ENCODE measurements around the gene WASF2. TPM values are rescaled to one million over a fixed set of nuclear protein-coding genes. Genes with fewer than 3 reads are reported as not detected.
"Not testable (repeated sequence)": the region's sequence is repeated elsewhere in the genome, so short reads cannot be mapped to it uniquely, and the experiment has no call there.

The WASF2 gene
- total RNA-seq, 6 experiments from 2014 or later: 18.4 to 38.1 (median 26.5) TPM

DNA sequence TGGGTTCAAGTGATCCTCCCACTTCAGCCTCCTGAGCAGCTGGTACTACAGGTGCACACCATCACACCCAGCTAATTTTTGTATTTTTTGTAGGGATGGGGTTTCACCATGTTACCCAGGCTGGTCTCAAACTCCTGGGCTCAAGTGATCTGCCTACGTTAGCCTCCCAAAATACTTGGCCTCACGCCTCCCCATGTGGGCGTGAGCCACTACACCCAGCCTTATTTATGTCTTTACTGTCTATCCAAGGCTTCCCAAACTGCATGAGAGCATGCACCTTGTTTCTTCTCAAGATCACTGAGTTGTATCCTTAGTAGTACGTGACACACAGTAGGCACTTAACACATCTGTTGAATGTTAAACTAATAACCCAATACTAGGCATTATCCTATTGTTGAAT, 14.2 kb downstream of the WASF2 start:
- H3K27me3 ChIP-seq: no peaks in the 10 kb centered on the region
- no peaks in the 10 kb centered on the region for H3K36me3 ChIP-seq
- ATAC-seq (no peak), DNase-seq (peak in 1 of 3 donors; percentile 16)
- no peak overlapping the region for H3K27ac ChIP-seq
- no peaks in the 10 kb centered on the region for H3K4me1 ChIP-seq
- H3K4me3 ChIP-seq: no peak overlapping the region
- no peaks in the 10 kb centered on the region for H3K9me3 ChIP-seq
- 90% methylated on average over 1 of the region's 4 CpGs for WGBS (ENCODE audit: insufficient coverage, low coverage, low lambda C conversion rate, missing lambda C conversion rate)
- TF ChIP-seq POLR2A (IDR thresholded peaks at IDR 0.05): no peak
- intact Hi-C loops (cut with DNase I): no loop called here

DNA sequence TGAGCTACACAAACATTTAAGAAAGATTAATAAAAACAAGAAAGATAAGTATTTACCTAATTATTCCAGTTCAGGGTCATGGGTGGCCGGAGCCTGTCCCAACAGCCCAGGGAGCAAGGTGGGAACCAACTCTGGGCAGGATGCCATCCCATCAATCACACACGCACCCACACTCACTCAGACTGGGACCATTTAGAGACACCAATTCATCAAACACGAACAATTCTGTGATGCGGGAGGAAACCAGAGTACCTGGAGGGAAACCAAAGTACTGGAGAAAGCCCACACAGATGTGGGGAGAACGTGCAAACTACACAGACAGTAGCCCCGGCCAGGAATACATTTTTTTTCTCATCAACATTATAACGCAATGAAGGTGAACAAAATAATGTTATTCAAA, 16.2 kb downstream of the WASF2 start:
- Histone ChIP-seq H3K4me1 (peaks cover 0 to 13% (median 6%) of the 10 kb centered on the region in 4 donors), H3K9me3 (no peaks in the 10 kb centered on the region), H3K36me3 (no peaks in the 10 kb centered on the region), H3K27ac (no peak overlapping the region), H3K4me3 (no peak overlapping the region), H3K27me3 (no peaks in the 10 kb centered on the region)
- TF ChIP-seq POLR2A (IDR thresholded peaks at IDR 0.05): no peak
- TF ChIP-seq, protein P1, sequence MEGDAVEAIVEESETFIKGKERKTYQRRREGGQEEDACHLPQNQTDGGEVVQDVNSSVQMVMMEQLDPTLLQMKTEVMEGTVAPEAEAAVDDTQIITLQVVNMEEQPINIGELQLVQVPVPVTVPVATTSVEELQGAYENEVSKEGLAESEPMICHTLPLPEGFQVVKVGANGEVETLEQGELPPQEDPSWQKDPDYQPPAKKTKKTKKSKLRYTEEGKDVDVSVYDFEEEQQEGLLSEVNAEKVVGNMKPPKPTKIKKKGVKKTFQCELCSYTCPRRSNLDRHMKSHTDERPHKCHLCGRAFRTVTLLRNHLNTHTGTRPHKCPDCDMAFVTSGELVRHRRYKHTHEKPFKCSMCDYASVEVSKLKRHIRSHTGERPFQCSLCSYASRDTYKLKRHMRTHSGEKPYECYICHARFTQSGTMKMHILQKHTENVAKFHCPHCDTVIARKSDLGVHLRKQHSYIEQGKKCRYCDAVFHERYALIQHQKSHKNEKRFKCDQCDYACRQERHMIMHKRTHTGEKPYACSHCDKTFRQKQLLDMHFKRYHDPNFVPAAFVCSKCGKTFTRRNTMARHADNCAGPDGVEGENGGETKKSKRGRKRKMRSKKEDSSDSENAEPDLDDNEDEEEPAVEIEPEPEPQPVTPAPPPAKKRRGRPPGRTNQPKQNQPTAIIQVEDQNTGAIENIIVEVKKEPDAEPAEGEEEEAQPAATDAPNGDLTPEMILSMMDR (IDR thresholded peaks at IDR 0.05): no peak
- intact Hi-C loops (cut with DNase I): no loop called here
- ATAC-seq: no peak
- 51% methylated on average over 7 of the region's 7 CpGs for WGBS (ENCODE audit: insufficient coverage, low coverage, low lambda C conversion rate, missing lambda C conversion rate)
- DNase-seq: peak in 1 of 3 donors; percentile 22

DNA sequence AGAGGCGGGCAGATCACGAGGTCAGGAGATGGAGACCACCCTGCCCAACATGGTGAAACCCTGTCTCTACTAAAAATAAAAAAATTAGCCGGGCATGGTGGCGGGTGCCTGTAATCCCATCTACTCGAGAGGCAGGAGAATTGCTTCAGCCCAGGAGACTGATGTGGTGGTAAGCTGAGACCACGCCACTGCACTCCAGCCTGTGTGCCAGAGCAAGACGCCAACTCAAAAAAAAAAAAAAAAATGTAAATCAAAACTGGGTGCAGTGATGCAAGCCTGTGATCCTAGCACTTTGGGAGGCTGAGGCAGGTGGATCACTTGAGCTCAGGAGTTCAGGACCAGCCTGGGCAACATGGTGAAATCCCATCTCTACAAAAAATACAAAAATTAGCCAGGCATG, 17.9 kb downstream of the WASF2 start:
- H3K27me3 ChIP-seq; H3K36me3 ChIP-seq; H3K27ac ChIP-seq; H3K9me3 ChIP-seq; H3K4me3 ChIP-seq; intact Hi-C loops (cut with DNase I); ATAC-seq: not testable (repeated sequence)
- peak in 1 of 3 donors; percentile 8 for DNase-seq
- peaks cover 0 to 25% (median 12%) of the 10 kb centered on the region in 4 donors for H3K4me1 ChIP-seq
- WGBS (ENCODE audit: insufficient coverage, low coverage, low lambda C conversion rate, missing lambda C conversion rate): 100% methylated on average over 2 of the region's 7 CpGs

DNA sequence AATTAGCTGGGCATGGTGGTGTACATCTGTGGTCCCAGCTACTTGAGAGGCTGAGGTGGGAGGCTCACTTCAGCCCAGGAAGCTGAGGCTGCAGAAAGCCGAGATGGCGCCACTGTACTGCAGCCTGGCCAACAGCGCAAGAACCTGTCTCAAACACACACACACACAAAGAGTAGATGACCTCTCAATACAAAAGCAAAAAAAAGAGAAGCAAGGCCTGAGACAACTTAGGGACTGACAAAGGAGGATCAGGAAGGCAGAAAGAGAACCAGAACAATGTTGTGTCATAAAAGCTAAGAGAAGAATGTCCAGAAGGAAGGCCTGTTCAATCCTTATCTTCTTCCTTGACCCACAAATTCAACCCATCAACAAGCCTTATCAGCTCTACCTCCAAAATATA, 18.5 kb downstream of the WASF2 start:
- no peak overlapping the region for H3K4me3 ChIP-seq
- peak in 1 of 3 donors; percentile 20 for DNase-seq
- no peaks in the 10 kb centered on the region for H3K9me3 ChIP-seq
- peaks cover 0 to 29% (median 12%) of the 10 kb centered on the region in 4 donors for H3K4me1 ChIP-seq
- no peak overlapping the region for H3K27ac ChIP-seq
- no peak for TF ChIP-seq POLR2A (IDR thresholded peaks at IDR 0.05)
- 90% methylated on average over 2 of the region's 3 CpGs for WGBS (ENCODE audit: insufficient coverage, low coverage, low lambda C conversion rate, missing lambda C conversion rate)
- H3K36me3 ChIP-seq: no peaks in the 10 kb centered on the region
- peak in 1 of 4 donors; percentile 33 for ATAC-seq
- H3K27me3 ChIP-seq: no peaks in the 10 kb centered on the region
- intact Hi-C loops (cut with DNase I): no loop called here

DNA sequence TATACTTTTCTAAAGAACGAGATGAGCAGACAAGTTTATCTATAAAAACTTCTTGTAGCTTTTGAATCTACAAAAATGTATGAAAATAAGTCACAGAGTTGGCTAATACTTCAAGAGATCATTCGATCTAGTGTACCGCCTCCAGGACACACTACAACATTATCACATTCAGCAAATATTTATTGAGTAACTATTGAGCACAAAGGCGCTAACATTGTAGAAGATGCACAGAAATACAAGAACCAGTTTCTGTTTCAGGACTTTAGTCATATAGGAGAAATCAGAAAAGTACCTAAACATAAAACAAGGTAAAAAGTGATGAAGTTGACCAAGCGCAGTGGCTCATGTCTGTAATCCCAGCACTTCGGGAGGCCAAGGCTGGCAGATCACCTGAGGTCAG, 20.6 kb downstream of the WASF2 start:
- Histone ChIP-seq H3K27ac (no peak overlapping the region), H3K9me3 (no peaks in the 10 kb centered on the region), H3K4me3 (no peak overlapping the region), H3K36me3 (no peaks in the 10 kb centered on the region), H3K4me1 (peaks cover 0 to 29% (median 12%) of the 10 kb centered on the region in 4 donors), H3K27me3 (no peaks in the 10 kb centered on the region)
- intact Hi-C loops (cut with DNase I): no loop called here
- ATAC-seq (peak; percentile 70 to 89 (median 75)), DNase-seq (no peak)
- TF ChIP-seq, protein P1 (IDR thresholded peaks at IDR 0.05): no peak
- TF ChIP-seq POLR2A (IDR thresholded peaks at IDR 0.05): no peak
- 40% methylated on average over 6 of the region's 6 CpGs for WGBS (ENCODE audit: insufficient coverage, low coverage, low lambda C conversion rate, missing lambda C conversion rate)

DNA sequence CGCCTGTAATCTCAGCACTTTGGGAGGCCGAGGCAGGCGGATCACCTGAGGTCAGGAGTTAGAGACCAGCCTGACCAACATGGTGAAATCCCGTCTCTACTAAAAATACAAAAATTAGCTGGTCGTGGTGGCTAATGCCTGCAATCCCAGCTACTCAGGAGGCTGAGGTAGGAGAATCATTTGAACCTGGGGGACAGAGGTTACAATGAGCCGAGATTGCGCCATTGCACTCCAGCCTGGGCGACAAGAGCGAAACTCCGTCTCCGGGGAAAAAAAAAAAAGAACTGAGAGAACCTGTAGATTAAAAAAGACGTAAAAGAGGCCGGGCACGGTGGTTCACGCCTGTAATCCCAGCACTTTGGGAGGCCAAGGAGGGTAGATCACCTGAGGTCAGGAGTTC, 21.6 kb downstream of the WASF2 start:
- H3K27me3 ChIP-seq; H3K36me3 ChIP-seq; H3K9me3 ChIP-seq; H3K4me3 ChIP-seq; intact Hi-C loops (cut with DNase I): not testable (repeated sequence)
- H3K27ac ChIP-seq: peak overlapping the region in 1 of 3 donors; percentile 14
- 49% methylated on average over 14 of the region's 15 CpGs for WGBS (ENCODE audit: insufficient coverage, low coverage, low lambda C conversion rate, missing lambda C conversion rate)
- peaks cover 0 to 29% (median 12%) of the 10 kb centered on the region in 4 donors for H3K4me1 ChIP-seq
- peak in 3 of 4 donors; percentile 20 to 63 (median 26) for ATAC-seq
- DNase-seq: peak in 1 of 3 donors; percentile 44

Data from right lobe of liver (tissue), 6 donors.